MV-4-11 (cell line): ENCODE results near the gene KLRF2.
A peak's percentile ranks its signal among the peaks of the same experiment; 100 is the strongest.

ENCODE experiments used
- DNase-seq: peaks from one replicate; lab custom pipeline; 2025; lab: John Stamatoyannopoulos, UW

KLRF2 gene

GRCh38 chr12:9936591-9936990 lies 55.3 kb downstream of the KLRF2 start:
- peak; percentile 52 for DNase-seq

DNA sequence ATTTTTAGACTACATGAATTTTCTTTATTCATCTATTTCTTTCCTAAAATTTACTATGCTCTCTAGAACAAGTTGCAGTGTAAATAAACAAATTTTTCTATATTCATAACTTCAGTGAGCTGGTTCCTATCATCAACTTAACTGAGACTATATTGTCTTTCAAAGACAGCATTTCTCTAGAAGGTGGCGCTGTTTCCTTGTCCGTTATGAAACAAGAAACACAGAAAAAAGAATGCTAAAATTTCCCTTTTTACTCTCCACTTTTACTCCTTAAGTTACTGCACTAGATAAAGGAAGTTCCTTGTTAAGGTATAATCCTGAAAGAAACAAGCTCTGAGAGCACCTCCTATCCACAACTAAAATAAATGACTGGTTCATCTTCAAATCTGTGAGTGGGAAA lies 59.1 kb downstream of the KLRF2 start:
- DNase-seq: peak; percentile 67

- no peak for DNase-seq
Observed at GRCh38 chr12:9941838-9942237, 60.5 kb downstream of the KLRF2 start.

DNA sequence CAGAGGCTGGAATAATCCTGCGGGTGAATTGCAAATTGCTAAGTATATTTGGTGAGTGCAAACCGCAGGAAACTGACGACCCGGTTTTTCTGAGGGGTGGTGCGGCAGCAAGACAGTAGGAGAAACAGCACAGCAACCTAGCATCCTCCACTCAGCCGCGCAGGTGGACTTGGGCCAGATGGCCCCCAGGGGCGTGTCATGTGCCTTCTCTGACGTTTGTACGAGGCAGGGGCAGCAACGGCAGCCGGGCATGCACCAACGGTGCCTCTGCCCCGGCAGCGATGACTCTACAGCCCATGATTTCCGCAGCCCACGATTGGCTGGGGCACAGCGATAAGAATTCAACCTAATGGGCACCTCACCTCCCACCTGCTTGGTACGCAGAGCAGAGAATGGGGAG lies 62.0 kb downstream of the KLRF2 start:
- DNase-seq: no peak

DNA sequence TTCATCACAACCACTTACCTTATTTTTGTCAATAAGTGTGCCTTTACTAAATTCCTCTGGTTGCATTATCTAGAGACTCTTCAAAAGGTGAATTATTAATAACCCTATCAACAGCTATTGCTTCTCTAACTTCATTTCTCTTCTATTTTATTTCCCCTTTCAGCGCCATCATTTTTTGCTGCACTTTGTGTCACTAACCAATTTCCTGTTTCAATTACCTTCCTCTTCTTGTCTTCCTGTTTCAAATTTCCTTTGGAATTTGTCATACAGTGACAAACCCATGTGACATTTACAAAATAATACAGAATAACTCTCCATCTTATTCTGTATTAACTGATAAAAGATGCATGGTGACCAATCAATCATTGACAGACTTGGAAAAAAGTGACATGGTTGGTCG lies 63.1 kb downstream of the KLRF2 start:
- peak; percentile 59 for DNase-seq
